ENCODE data around the gene PRICKLE4. TPM values are rescaled to one million over a fixed set of nuclear protein-coding genes. Genes with fewer than 3 reads are reported as not detected.

The PRICKLE4 gene
- total RNA-seq, 1 experiment from 2014 or later = 2.9 TPM

DNA sequence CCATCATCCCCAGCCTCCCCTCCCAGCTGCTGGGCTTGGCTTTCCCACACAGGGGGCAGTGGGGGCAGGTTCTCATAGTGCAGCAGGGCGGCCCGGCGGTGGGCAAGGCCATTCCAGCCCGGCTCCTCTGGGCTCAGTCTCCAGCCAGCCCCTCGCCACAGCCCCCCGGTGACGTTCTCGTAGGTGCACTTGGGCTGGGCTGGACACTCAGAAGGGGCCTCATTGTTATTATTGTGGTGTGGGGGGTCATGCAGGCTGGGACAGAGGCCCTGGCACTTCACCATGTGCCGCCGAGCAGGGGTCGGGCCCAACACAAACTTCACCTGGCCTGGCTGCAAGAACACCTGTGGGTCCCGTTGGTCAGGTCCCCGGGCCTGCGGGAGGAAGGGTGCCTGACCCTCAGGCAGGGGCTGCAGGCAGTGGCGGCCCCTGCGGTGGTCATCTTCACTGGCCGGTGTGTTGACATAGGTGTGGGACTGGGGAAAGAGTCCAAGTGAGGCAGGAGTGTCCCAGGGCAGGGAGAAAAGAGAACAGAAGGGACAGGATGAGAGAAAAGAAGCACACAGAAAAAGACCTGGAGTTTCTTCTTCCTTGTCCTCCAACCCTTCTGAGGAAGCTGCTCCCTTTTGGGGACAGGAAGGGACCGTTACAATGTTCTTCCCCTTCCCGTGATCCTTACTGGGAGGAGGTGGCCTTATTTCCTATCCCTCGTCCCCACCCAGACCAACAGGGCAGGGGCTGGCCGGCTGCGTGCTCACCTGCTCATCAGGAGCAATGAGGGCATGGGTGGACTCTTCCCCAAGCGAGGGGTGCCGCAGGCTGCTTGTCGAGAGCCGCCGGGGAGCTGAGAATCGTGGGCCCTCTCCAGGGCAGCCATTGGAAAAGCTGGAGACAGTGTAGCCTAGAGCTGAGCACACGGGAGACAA lies 9.3 kb upstream of the PRICKLE4 start (continued):
- TF ChIP-seq SRF (IDR thresholded peaks at IDR 0.05; ENCODE audit: low read depth) = no peak

DNA sequence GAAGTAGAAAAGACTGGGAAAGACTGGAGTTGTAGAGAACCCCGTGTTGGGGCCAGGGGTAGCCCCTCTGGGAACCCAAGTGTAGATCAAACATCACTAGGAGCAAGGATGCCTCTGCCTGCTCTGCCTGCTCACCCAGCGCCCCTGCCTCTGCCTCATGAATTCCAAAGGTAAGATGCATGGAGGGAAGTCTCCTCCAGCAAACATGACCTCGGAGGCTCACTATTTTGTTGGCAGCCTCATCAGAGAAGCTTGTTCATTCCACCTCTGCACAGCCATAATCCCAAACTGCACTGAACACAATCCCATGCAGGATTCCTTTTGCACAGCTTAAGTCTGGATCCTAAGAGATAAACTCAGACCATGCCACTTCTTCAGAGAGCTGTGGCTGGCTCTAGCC lies 5.7 kb upstream of the PRICKLE4 start:
- TF ChIP-seq ZFX (IDR thresholded peaks at IDR 0.05) (no peak), JUND (IDR thresholded peaks at IDR 0.05) (no peak), SIN3A (IDR thresholded peaks at IDR 0.05; ENCODE audit: low read depth) (no peak), POLR2A (IDR thresholded peaks at IDR 0.05; ENCODE audit: borderline replicate concordance, extremely low read depth, insufficient read depth, insufficient read length) (no peak), ELF1 (IDR thresholded peaks at IDR 0.05; ENCODE audit: borderline replicate concordance, low read depth) (no peak), FOSL1 (IDR thresholded peaks at IDR 0.05; ENCODE audit: low read depth) (no peak), TCF7L2 (IDR thresholded peaks at IDR 0.05; ENCODE audit: borderline replicate concordance, extremely low read depth, insufficient read depth, insufficient read length) (no peak), ZNF274 (IDR thresholded peaks at IDR 0.05; ENCODE audit: low read depth, low read length) (no peak), SP1 (IDR thresholded peaks at IDR 0.05; ENCODE audit: low read depth) (no peak), EZH2 (IDR thresholded peaks at IDR 0.05) (no peak), CEBPB (IDR thresholded peaks at IDR 0.05; ENCODE audit: low read depth) (no peak), EGR1 (IDR thresholded peaks at IDR 0.05; ENCODE audit: low read depth) (no peak)
- TF ChIP-seq, protein P1, sequence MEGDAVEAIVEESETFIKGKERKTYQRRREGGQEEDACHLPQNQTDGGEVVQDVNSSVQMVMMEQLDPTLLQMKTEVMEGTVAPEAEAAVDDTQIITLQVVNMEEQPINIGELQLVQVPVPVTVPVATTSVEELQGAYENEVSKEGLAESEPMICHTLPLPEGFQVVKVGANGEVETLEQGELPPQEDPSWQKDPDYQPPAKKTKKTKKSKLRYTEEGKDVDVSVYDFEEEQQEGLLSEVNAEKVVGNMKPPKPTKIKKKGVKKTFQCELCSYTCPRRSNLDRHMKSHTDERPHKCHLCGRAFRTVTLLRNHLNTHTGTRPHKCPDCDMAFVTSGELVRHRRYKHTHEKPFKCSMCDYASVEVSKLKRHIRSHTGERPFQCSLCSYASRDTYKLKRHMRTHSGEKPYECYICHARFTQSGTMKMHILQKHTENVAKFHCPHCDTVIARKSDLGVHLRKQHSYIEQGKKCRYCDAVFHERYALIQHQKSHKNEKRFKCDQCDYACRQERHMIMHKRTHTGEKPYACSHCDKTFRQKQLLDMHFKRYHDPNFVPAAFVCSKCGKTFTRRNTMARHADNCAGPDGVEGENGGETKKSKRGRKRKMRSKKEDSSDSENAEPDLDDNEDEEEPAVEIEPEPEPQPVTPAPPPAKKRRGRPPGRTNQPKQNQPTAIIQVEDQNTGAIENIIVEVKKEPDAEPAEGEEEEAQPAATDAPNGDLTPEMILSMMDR (IDR thresholded peaks at IDR 0.05 in 2 of 3, conservative IDR thresholded peaks at IDR 0.05 in 1 of 3; ENCODE audit: borderline replicate concordance in 1 of 3, insufficient read depth in 1 of 3, low read depth in 2 of 3, low read length in 2 of 3) = no peak
- TF ChIP-seq, protein P2, sequence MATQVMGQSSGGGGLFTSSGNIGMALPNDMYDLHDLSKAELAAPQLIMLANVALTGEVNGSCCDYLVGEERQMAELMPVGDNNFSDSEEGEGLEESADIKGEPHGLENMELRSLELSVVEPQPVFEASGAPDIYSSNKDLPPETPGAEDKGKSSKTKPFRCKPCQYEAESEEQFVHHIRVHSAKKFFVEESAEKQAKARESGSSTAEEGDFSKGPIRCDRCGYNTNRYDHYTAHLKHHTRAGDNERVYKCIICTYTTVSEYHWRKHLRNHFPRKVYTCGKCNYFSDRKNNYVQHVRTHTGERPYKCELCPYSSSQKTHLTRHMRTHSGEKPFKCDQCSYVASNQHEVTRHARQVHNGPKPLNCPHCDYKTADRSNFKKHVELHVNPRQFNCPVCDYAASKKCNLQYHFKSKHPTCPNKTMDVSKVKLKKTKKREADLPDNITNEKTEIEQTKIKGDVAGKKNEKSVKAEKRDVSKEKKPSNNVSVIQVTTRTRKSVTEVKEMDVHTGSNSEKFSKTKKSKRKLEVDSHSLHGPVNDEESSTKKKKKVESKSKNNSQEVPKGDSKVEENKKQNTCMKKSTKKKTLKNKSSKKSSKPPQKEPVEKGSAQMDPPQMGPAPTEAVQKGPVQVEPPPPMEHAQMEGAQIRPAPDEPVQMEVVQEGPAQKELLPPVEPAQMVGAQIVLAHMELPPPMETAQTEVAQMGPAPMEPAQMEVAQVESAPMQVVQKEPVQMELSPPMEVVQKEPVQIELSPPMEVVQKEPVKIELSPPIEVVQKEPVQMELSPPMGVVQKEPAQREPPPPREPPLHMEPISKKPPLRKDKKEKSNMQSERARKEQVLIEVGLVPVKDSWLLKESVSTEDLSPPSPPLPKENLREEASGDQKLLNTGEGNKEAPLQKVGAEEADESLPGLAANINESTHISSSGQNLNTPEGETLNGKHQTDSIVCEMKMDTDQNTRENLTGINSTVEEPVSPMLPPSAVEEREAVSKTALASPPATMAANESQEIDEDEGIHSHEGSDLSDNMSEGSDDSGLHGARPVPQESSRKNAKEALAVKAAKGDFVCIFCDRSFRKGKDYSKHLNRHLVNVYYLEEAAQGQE (IDR thresholded peaks at IDR 0.05; ENCODE audit: low read depth) = no peak
- TF ChIP-seq, protein P3, sequence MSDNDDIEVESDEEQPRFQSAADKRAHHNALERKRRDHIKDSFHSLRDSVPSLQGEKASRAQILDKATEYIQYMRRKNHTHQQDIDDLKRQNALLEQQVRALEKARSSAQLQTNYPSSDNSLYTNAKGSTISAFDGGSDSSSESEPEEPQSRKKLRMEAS (IDR thresholded peaks at IDR 0.05) = no peak
- no peak for ATAC-seq
- peaks cover 4 to 10% of the 10 kb centered on the region in 2 experiments; a peak in 1 of 4 replicates for H3K4me1 ChIP-seq (ENCODE audit: control insufficient read depth in 1 of 2, insufficient read depth in 2 of 2, low read length in 2 of 2)
- no peaks in the 10 kb centered on the region for H3K79me2 ChIP-seq (ENCODE audit: insufficient read depth, low read length)
- RAD21 ChIA-PET (ENCODE audit: low non-redundant PET in 1 of 2, low total read pairs in 2 of 2, uncharacterized antibody in 2 of 2, unreplicated experiment in 2 of 2) = no interaction called here
- no TSS peak for BruUV-seq (replicated peaks)
- intact Hi-C loops (cut with micrococcal nuclease) = loop anchor here (10.0 kb wide), 1 partner anchor 170 kb away; no protein-coding TSS in a partner anchor
- H3K4me2 ChIP-seq (ENCODE audit: low read length) = no peak overlapping the region
- no peaks in the 10 kb centered on the region for H3K27me3 ChIP-seq (ENCODE audit: insufficient read depth, low read length)
- H3K27ac ChIP-seq (ENCODE audit: low read depth, low read length) = no peak overlapping the region
- no peak overlapping the region for H2AFZ ChIP-seq (ENCODE audit: low read depth, low read length, poor library complexity, severe bottlenecking)
- no peaks in the 10 kb centered on the region for H3K9me2 ChIP-seq (ENCODE audit: insufficient read depth)
- no peak overlapping the region for H3K4me3 ChIP-seq (replicated peaks in 1 of 2; ENCODE audit: low read depth in 1 of 2, low read length in 2 of 2)
- H4K20me1 ChIP-seq (ENCODE audit: insufficient read depth) = no peaks in the 10 kb centered on the region
- no peaks in the 10 kb centered on the region for H3K9me3 ChIP-seq (ENCODE audit: control insufficient read depth in 1 of 2, insufficient read depth in 1 of 2, low read depth in 1 of 2, low read length in 2 of 2)
- POLR2A ChIA-PET = no interaction called here
- no peak overlapping the region for H3K9ac ChIP-seq (ENCODE audit: low read length)
- CTCF ChIA-PET = interaction anchor here (1.0 kb wide), 1 partner anchor 70 kb away, joined by 4 read pairs; no protein-coding TSS in a partner anchor
- DNase-seq (ENCODE audit: low read depth, low spot score) = no peak
- H3K36me3 ChIP-seq (ENCODE audit: control insufficient read depth in 1 of 2, insufficient read depth in 2 of 2, low read length in 2 of 2) = peaks cover 0 to 5% of the 10 kb centered on the region in 2 experiments; a peak in 2 of 4 replicates

Data from HCT116 (cell line).